NCI-H345 treated with DMSO at 0.1 percent for 48 hours (cell line): ENCODE data around the gene PRELP.

Experiments
- DNase-seq: peaks from one replicate; lab custom pipeline; 2025; ENCODE audit not compliant: unreplicated experiment; lab: John Stamatoyannopoulos, UW

PRELP gene

GRCh38 chr1:203522237-203522636 is 46.6 kb downstream of the PRELP start:
- DNase-seq = peak; percentile 62

- DNase-seq = no peak
These were observed 48.1 kb downstream of the PRELP start for GRCh38 chr1:203523667-203524066.

- DNase-seq = no peak
These were observed 48.5 kb downstream of the PRELP start for GRCh38 chr1:203524152-203524551.

- DNase-seq = no peak
These were observed 49.2 kb downstream of the PRELP start for GRCh38 chr1:203524824-203525223.

GRCh38 chr1:203525685-203526084 is 50.1 kb downstream of the PRELP start:
- DNase-seq = no peak

- DNase-seq = no peak
These were observed 50.5 kb downstream of the PRELP start for GRCh38 chr1:203526130-203526529.

- DNase-seq = no peak
These were observed 51.0 kb downstream of the PRELP start for GRCh38 chr1:203526572-203526971.

GRCh38 chr1:203527013-203527412 is 51.4 kb downstream of the PRELP start:
- DNase-seq = no peak

GRCh38 chr1:203528063-203528462 is 52.5 kb downstream of the PRELP start:
- DNase-seq = no peak

GRCh38 chr1:203528976-203529835 is 53.6 kb downstream of the PRELP start:
- no peak for DNase-seq

GRCh38 chr1:203531063-203531462 is 55.5 kb downstream of the PRELP start:
- DNase-seq = no peak

- no peak for DNase-seq
These were observed 58.4 kb downstream of the PRELP start for GRCh38 chr1:203534012-203534411.

- no peak for DNase-seq
These were observed 58.9 kb downstream of the PRELP start for GRCh38 chr1:203534526-203534925.

GRCh38 chr1:203536575-203536974 is 61.0 kb downstream of the PRELP start:
- DNase-seq = no peak

- DNase-seq = no peak
These were observed 61.4 kb downstream of the PRELP start for GRCh38 chr1:203536980-203537455.

GRCh38 chr1:203537806-203538464 is 62.3 kb downstream of the PRELP start:
- DNase-seq = no peak

- no peak for DNase-seq
These were observed 63.1 kb downstream of the PRELP start for GRCh38 chr1:203538726-203539125.

GRCh38 chr1:203539831-203540546 is 64.4 kb downstream of the PRELP start:
- DNase-seq = no peak
